Medulla oblongata (tissue), 1 donor: ENCODE results near the gene MAD1L1.

Experiments used
- DNase-seq: peaks from one replicate; pipeline ENCODE4 v3.0.0-alpha.2; 2015; ENCODE audit errors: extremely low spot score

The MAD1L1 gene

GRCh38 chr7:2016021-2016631 lies 216.6 kb downstream of the MAD1L1 start:
- no peak for DNase-seq

- DNase-seq: no peak
Measured at GRCh38 chr7:2015251-2015871, 217.4 kb downstream of the MAD1L1 start.

DNA sequence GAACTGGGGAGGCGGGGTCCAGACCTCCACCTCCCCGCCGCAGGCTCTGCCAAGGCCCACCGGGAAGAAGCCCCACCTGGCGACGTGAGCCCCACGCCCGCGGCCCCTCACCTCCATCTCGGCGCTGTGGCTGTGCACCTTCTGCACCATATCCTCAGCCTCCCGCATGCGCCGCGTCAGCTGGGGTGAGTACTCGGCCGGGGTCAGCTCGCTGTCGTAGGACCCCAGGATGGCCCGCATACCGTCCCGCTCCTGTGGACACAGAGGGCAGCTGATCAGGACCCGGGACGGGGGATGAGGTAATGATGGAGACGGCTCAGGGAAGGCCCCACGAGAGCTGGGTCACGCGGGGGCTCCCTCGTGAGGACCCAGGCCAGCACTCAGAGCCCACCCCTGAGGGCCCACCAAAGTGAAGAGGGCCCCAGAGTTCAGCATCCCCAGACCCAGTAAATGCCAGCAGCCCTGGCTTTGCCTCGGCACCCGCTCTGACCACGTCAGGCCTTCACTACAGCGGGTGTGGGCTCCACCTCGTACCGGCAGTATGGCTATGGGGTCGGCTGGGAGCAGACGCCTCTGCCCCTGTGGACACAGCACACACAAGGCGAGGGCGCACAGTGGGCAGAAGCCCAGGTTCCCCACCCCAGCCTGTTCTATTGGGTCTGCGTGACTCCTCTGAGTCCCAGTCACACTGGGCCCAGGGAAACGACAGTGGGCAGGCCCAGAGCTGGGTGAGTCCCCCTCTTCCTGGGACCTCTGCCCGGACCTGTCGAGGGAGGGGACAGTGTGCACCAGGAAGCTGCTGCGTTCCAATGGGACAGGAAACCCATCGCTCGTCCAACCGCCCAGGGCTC lies 218.1 kb downstream of the MAD1L1 start:
- DNase-seq: no peak

GRCh38 chr7:2013381-2014311 lies 219.1 kb downstream of the MAD1L1 start:
- no peak for DNase-seq

DNA sequence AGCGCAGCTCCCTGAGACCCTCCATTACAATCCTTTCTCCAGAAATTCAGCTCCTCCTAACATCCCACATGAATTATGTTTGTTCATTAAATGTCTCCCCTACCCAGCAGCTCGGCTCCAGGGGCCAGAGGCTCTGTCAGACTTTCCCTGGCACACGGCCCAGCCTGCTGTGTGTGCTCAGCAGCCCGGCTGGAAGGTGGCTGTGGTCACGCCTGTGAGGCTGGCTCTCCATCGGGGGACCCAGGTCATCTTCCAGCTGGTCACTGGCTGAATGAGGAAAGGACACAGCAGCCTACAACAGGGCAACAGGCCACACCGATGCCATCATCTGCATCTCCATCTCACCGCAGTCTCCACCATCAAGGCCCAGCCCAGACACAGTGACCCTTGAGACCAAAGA lies 219.8 kb downstream of the MAD1L1 start:
- peak; percentile 67 for DNase-seq

DNA sequence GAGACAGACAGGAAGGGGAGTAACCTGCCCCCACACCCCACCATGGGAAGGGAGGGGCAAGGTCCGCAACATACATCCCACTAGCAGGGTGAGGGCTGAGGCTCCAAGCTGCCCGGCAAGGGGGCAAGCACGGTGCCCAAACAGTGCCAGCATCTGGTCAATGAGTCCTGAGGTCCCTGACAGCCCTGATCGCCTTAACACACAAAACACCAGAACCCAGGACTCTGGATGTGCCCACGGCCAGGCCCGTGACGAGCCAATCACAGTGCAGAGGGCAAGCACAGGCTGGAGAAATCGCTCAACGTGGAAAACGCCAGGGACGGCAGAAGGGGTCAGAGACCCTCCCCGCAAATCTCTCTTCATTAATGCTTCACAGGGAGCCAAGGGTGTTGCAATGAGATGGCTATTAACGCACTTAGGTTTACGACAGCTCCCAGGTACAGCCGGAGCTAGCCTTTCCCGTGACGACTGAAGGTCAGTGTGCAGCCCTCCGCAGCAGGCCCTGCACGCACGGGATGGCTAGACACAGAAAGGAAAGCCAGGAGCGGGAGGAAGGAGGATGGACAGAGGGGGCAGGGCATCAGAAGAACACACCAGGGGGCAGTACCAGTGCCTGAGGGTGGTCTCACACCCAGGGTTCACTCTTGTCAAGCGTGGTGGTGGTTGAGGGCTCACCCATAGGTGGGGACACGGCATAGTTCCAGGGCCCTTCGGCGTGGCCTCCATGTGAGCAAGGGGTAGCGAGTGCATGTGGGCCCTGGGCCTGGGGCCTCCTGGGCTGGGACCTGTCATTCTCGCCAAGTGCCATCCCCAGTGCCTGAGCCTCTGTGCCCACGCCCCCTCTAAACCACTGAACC lies 220.5 kb downstream of the MAD1L1 start:
- DNase-seq: no peak

DNA sequence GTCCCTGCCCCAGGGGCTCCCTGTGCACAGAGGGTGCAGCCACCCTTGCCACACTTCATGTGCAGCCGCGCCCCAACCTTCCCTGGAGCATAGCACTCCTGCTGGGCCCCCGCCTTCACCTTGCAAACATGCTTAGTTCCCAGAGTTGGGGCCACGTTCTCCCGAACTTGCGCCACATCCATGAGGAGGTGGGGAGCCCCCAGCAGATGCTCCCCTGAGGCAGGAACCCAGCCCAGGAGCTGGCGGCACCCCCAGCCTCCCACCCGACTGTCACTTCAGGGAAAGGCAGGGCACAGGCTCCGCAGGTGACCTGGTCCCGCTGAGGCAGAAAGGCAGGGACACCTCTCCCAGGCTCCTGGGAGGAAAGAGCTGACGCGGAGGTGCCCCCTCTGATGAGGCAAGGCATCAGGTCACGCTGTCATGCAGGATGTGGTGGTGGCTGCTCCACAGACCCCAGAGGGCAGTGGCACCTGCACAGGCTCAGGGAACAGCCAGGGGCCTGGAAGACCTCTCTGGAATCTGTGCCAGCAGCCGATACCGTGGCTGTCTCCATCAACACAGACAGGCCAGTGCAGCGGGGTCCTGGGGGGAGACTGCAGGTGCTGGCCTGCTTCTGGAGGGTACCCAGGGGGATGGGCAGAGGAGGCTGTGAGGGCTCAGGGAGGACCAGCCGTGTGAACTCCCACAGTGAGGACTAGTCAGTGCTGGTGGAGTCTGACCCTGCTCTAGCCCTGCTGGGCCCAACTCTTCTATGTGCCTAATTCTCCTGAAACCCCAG lies 221.3 kb downstream of the MAD1L1 start:
- DNase-seq: no peak

GRCh38 chr7:2010551-2011265 lies 222.0 kb downstream of the MAD1L1 start:
- DNase-seq: no peak

DNA sequence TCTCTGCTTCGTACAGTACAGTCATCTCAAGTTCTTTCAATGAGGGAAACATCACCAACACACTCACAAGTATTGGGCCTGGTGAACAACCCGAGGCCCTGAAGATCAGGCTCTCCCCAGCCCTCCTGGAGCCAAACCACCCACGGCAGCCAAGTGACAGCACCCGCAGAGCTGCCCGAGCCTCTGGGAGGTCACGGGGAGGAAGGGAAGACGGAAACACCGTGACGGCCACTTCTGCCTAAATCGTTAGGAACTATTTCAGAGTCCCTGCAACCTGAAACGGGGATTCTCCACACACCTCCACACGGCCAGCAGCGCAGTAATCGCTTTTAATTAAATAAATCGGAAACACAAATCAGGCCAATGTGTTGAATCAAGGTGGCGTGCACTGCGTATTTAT lies 222.6 kb downstream of the MAD1L1 start:
- DNase-seq: no peak

- peak; percentile 61 for DNase-seq
Measured at GRCh38 chr7:2009541-2010001, 223.2 kb downstream of the MAD1L1 start.

DNA sequence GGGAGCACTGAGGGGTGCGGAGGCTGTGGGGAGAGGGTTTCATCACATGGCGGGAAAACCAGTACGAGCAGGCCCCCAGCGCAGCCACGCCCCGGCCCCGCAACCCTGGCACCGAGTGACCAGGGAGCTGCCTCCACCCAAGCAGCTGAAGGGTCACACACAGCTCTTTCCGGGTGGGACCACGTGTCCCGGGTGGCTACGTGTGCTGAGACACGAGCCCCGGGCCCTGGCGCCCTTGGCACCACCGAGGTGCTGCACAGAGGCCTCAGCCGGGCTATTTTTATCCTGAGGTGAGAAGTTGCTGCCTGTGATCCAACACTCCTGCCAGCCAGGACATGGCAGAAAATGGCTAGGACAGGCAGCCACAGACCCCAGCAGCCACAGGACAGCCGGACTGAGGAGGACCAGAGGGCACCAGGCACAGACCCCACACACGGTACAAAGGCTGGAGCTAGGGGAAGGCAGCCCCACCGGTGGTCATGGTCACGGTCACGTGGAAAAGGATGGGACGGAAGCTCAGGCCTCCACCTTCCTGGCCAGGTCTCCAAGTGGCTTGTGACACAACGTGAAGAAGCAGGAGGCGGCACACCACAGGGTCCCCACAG lies 223.7 kb downstream of the MAD1L1 start:
- DNase-seq: no peak

DNA sequence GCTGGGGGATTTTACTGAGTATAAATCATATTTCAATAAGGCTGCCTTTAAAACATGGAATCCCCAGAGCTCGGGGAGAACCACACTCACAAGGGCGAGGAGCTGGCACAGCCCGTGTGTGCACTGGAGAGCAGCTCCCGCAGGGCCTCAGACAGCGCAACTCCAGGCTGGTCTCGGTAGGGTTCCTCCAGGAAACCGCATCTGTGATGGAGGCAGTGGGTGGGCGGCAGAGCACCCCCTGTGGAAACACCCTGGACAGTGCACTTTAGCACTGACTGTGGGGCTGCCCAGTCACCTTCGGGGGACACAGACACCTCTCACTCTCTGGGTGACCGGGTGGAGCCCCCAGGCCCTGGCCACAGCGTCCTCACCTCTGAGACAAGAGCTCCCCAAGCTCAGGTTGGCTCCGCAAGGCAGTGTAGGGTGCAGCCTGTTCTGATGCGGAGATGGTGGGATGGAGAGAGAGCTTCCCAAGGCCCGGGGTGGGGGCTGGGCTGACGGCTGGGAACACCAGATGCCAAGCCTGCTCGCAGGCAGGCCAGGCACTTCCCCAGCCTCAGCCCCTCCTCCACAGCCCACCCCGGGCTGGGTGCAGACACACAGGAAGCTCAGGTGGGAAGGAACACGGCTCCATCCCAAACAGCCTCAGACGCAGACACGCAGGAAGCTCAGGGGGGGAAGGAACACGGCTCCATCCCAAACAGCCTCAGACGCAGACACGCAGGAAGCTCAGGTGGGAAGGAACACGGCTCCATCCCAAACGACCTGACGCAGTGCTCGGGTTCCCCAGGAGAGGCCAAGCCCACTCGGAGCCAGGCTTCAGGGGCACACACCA lies 224.4 kb downstream of the MAD1L1 start:
- DNase-seq: no peak

GRCh38 chr7:2007551-2007950 lies 225.2 kb downstream of the MAD1L1 start:
- DNase-seq: no peak

DNA sequence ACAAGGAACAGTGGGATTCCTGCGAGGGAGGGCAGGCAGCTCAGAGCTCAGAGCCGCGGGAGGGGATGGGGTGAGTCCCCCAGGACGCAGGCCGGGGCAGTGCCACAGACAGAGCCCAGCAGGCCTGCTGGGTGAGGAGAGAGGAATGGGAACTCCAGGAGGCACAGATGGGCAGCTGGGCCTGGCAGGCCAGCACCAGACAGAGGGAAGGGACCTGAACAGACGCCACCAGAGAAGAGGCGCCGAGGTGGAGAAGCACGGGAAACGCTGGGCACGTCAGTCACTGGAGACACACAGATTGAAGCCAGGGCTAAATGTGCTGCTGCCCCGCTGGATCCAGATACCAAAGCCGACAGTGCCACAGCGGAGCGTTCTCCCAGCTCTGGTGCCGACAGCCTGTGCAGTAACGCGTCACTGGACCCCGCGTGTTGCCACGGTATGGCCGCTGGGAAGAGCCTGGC lies 225.8 kb downstream of the MAD1L1 start:
- DNase-seq: no peak

- DNase-seq: no peak
Measured at GRCh38 chr7:2006231-2006771, 226.4 kb downstream of the MAD1L1 start.

GRCh38 chr7:2005786-2006185 lies 227.0 kb downstream of the MAD1L1 start:
- no peak for DNase-seq
